OCI-LY3 (cell line): Measurements from ENCODE around the gene THOC5.

Experiments
- EZH2phosphoT487 ChIP-seq: fragments of 200-600 bp; shearing (Covaris generic); IDR thresholded peaks from 2 replicates; pipeline ENCODE4 v1.6.1; 2018; ENCODE audit warnings: antibody characterized with exemption, mixed run types, low read depth
- TF ChIP-seq, protein P1 (sequence below): fragments of 200-600, 300-600 bp; sonication (generic); IDR thresholded peaks from 2 replicates; pipeline ENCODE4 v1.5.1; 2014; ENCODE audit warnings: antibody characterized with exemption, low read length, low read depth

DNA sequence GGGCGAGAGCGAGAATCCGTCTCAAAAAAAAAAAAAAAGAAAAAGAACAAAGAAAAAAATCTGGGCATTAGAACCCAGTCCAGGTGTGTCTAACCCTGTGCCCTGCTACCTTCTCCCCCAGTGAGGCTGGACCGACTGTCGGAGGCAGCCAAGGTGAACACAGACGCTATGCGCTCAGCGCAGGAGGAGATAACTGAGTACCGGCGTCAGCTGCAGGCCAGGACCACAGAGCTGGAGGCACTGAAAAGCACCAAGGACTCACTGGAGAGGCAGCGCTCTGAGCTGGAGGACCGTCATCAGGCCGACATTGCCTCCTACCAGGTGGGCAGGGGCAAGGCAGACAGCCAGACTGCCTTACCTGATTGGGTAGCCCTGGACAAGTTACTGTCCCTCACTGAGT, 70.3 kb downstream of the THOC5 start:
- TF ChIP-seq EZH2phosphoT487: no peak
- TF ChIP-seq, protein P1, sequence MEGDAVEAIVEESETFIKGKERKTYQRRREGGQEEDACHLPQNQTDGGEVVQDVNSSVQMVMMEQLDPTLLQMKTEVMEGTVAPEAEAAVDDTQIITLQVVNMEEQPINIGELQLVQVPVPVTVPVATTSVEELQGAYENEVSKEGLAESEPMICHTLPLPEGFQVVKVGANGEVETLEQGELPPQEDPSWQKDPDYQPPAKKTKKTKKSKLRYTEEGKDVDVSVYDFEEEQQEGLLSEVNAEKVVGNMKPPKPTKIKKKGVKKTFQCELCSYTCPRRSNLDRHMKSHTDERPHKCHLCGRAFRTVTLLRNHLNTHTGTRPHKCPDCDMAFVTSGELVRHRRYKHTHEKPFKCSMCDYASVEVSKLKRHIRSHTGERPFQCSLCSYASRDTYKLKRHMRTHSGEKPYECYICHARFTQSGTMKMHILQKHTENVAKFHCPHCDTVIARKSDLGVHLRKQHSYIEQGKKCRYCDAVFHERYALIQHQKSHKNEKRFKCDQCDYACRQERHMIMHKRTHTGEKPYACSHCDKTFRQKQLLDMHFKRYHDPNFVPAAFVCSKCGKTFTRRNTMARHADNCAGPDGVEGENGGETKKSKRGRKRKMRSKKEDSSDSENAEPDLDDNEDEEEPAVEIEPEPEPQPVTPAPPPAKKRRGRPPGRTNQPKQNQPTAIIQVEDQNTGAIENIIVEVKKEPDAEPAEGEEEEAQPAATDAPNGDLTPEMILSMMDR: no peak
